HuH-7 (cell line): ENCODE measurements around the gene GPS2.
A peak's percentile ranks its signal among the peaks of the same experiment; 100 is the strongest.
"Not testable (repeated sequence)": the region's sequence is repeated elsewhere in the genome, so short reads cannot be mapped to it uniquely, and the experiment has no call there.

Source experiments
- DNase-seq: peaks from one replicate; pipeline ENCODE4 v3.0.0; 2011; ENCODE audit warnings: low spot score

The GPS2 gene

DNA sequence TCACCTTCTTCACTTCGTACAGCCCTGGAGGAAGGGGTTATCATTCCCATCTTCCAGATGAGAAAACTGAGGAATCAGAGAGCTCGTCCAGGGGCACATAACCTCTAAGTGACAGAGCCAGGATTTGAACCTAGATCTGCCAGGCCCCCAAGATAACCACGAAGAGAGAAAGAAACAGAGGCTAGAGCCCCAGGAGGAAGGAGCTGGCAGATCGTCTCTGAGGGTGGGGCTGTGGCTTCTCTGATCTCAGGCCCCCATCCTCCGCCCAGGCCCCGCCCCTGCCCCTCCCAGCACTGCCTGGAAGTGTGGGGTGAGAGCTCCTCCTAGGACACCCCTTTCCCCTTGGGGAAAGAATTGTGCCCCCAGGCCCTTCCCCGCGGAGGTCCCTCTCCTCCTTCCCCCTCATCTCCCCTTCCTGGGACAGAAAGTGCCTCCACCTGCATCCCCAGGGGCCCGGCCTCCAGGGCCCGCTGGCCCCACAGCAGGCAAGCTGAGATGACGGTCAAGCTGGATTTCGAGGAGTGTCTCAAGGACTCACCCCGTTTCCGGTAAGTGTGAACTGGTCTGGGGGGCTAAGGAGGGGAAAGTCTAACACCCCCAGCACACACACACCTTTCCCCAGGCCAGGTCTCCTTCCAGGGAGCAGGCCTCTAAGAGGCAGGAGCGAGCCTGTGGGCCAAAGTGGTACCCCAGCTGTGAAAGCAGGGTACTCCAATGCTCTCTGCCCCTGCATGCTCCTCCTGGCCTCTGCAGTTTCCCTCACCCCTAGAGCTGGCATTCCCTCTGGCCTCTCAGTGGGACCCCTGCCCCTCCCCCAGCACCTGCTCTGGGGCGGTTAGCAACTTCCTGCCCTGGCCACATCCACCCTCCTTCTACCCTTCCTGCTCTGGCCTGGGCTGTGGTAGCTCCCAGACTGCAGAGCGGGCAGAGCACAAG is 21.3 kb upstream of the GPS2 start, which contains the start of gene ACAP1:
TSS of gene ACAP1 (plus strand) at position 290 of the 936 bp plus-strand sequence. CDS start at position 496, 206 bp downstream.
- DNase-seq = no peak

DNA sequence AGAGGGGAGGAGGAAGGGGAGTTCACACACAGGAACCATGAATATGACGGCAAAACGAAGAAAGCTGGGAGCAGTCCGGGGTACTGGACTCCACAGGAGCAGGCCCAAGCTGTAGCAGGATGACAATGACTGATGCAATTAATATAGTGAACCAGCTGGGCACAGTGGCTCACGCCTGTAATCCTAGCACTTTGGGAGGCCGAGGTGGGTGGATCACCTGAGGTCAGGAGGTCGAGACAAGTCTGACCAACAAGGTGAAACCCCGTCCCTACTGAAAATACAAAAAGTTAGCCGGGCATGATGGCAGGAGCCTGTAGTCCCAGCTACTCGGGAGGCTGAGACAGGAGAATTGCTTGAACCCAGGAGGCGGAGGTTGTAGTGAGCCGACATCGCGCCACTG is 20.6 kb upstream of the GPS2 start:
- not testable (repeated sequence) for DNase-seq

- DNase-seq = no peak
These were observed 19.9 kb upstream of the GPS2 start for GRCh38 chr17:7334938-7335538.

DNA sequence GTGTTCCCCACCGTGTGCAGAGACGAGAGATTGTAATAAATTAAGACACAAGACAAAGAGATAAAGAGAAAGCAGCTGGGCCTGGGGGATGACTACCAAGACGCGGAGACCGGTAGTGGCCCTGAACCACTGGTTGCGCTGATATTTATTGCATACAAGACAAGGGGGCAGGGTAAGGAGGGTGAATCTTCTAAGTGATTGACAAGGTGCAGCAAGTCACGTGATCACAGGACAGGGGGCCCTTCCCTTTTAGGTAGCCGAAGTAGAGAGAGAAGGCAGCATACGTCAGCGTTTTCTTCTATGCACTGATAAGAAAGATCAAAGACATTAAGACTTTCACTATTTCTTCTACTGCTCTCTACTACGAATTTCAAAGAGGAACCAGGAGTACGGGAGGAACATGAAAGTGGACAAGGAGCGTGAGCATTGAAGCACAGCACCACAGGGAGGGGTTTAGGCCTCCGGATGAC is 17.5 kb upstream of the GPS2 start:
- DNase-seq = not testable (repeated sequence)

- DNase-seq = no peak
These were observed 17.0 kb upstream of the GPS2 start for GRCh38 chr17:7332111-7332510.

GRCh38 chr17:7330638-7331015 is 15.5 kb upstream of the GPS2 start:
- no peak for DNase-seq

DNA sequence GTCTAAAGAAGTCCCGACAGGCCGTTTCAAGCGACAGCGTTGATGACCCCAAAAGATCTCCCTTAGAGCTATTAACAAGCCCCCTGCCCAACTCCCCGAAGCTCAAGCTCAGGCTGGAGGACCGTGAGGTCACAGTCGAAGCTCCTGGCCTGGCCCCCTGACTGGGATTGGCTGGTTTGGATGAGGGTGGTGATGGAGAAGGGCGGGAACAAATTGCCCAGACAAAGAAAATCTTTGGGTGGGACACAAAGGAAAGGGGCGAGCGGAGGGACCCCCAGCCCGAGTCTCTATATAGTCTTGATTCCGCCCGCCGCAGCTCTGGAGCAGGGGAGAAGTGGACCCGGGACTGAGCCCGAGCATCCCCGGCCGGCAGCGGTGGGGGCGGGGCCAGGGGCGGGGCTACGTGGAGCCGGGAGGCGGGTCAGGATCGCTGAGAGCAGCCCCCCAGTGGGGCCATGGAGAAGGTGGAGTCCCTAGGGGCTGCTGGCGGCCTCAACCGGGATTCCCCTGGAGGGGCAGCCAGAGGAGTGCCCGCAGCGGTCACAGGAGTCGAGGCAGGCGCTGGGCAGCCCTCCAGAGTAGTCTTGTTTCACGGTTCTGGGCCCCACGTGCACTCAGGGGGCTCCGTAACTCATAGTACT is 15.0 kb upstream of the GPS2 start:
- DNase-seq = peak; percentile 86

- DNase-seq = peak; percentile 97
These were observed 14.3 kb upstream of the GPS2 start for GRCh38 chr17:7329374-7329996.

- DNase-seq = no peak
These were observed 13.7 kb upstream of the GPS2 start, which contains the start of gene NEURL4 for GRCh38 chr17:7328840-7329373. TSS of gene NEURL4 (minus strand) at chr17:7329335. CDS start at chr17:7329312, 23 bp downstream.

DNA sequence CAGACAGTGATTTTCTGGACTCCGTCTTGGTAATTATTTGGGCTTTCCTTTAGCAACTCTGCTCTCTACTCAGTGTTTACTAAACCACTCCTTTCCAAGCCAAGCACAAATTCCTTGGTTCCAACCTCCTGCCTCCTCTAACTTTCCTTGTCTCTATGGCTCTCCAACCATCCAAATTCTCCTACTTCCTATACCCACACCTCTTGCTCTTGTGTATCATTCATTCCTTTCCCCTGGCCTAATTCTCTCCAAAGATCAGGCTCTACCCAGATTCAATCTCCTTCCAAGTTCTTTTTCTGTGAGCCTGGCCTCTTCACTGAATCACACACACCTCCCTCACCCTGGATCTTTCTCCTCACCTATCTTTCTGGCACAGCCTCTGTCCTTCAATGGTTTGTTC is 12.8 kb upstream of the GPS2 start:
- no peak for DNase-seq

DNA sequence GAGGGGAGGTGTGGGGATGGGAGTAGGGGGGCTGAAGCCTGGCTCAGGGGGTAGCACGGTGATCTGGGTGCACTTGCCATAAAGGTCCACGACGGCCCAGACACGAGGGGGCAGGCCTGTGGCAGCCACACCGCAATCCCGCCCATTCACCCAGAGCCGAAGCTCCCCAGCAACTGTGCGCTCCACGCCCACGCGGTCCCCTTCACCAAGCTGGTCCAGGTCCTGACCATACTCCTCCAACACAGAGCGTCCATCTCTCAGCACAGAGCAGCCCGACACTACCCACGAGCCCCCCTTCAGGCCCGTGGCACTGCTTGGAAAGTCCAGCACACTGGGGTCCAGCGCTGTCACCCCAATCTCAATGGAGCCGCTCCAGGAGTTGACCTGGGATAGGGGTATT is 12.3 kb upstream of the GPS2 start:
- DNase-seq = no peak

GRCh38 chr17:7327056-7327455 is 11.9 kb upstream of the GPS2 start:
- no peak for DNase-seq

DNA sequence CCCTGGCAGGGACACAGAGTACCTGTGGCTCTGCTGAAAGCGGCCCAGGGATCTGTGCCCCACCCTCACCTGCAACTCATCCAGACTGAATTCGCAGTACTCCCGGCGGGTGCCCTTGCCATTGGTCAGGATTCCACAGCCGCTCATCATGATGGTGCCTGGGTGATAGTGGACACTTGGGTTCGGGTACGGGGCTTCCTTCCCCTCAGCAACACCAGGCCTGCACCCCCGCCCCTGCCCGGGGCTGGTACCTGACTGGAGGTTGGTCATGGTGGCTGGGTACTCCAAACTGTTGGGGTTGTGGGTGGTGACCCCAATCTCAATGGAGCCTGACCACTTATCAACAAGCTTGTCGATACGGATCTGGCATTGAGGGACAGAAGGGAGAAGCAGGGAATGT is 11.0 kb upstream of the GPS2 start:
- no peak for DNase-seq

GRCh38 chr17:7325031-7325528 is 9.9 kb upstream of the GPS2 start:
- no peak for DNase-seq

DNA sequence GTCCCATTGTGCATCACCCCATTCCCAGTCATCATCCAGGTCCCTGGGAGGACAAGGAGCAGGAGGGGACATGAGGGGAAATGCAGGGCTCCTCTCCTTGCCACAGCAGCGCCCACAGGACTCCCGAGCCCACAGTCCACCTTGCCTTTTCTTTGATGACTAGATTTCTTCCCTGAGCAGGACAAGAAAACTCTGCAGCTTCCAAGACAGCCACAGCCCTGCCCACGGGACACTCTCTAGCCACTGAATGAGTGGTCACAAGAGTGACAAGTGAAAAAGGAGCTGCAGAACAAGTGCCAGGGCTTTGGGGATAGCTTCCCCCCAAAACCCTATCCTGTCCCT is 9.2 kb upstream of the GPS2 start:
- DNase-seq = no peak

DNA sequence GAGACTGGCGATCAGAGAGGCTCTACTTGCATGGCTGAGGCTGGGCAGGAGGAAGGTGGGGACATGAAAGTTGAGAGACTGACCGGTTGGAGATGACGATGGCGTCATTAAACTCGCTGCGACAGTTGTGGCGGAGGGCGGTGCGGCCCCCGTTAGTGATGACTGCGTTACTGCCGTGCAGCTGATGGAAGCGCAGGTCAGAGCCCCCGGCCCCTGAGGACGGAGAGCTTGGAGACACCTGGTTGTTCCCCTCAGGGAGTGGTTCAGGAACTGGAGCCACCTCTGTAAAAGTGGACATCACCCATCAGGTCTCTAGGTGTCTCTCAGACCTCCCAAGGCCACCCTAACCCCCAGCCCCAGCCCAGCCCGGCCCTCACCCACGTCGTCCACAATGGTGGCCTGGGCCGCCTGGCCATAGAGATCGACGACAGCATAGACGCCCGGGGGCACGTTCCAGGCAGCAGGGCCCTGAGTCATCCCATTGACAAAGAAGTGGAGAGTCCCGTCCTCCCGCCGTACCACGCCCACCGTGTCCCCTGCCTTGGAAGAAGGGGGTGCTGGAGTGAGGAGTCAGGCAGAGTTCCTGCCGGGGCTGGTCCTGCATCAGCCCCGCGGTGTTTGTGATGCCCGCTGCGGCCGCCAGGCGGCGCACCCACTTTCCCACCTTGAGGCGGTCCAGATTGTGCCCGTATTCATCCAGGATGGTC is 8.7 kb upstream of the GPS2 start:
- peak; percentile 80 for DNase-seq

DNA sequence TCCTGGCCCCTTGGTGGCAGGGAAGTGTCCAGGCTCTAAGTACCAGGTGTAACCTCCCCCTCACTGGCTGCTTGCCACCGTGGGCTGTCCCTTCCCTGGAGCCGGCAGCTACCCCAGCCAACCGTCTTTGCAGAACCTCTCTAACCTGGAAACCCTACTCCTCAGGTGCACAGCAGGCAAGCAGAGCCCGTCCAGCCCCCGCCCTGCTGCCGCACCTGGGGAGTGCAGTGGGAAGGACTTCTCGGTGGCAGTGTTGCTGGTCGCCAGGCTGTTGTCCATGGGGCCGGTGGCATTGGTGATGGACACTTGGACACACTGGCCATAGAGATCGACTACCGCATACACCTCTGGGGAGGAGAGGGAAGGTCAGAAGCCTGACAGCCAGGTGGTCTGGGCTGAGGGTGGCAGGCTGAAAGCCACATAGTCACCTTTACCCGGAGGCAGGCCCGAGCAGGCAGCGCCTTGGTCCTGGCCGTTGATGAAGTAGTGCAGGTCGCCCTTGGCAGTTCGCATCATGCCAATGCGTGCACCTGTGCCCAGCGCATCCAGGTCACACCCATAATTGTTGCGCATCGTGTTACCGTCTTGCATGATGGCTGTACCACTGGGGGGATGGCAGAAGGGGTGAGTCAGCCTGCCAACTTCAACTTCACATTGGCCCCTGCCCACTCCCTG is 7.5 kb upstream of the GPS2 start:
- DNase-seq = no peak

DNA sequence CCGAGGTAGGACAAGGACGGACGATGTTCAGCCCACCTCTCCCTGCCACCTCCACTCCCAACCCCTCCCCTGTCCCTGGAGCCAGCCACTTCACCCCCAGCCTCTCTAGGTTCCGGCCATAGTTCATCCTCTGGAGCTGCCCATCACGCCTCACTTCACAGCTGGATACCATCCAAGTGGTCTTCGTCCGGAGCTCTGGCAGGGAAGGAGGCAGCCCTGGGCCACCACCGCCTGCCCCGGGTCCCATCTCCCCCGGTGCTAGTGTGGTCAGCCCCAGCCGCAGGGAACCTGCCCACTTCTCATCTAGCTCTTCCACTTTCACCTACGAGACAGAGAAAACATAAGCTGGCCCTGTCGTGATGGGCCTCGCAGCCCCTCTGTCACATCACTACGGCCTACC is 6.3 kb upstream of the GPS2 start:
- no peak for DNase-seq

- no peak for DNase-seq
These were observed 3.1 kb upstream of the GPS2 start for GRCh38 chr17:7318121-7318860.
